Suprapubic skin (tissue), 3 donors: Measurements from ENCODE around the gene GPR161.

ENCODE experiments used
- CTCF ChIP-seq, 2 donors: fragments of 200-600 bp in 1 of 2; fragments of 450-650 bp in 1 of 2; sonication (generic) in 1 of 2; IDR thresholded peaks; one replicate each; pipeline ENCODE4 v1.5.1; 2016 to 2019; ENCODE audit warnings: antibody characterized with exemption in 2 of 2, mild to moderate bottlenecking in 1 of 2, moderate library complexity in 1 of 2
- POLR2A ChIP-seq, 2 donors: fragments of 450-650 bp; IDR thresholded peaks; one replicate each; pipeline ENCODE4 v1.6.1; 2017; ENCODE audit warnings: antibody characterized with exemption in 2 of 2, mild to moderate bottlenecking in 2 of 2, moderate library complexity in 2 of 2

DNA sequence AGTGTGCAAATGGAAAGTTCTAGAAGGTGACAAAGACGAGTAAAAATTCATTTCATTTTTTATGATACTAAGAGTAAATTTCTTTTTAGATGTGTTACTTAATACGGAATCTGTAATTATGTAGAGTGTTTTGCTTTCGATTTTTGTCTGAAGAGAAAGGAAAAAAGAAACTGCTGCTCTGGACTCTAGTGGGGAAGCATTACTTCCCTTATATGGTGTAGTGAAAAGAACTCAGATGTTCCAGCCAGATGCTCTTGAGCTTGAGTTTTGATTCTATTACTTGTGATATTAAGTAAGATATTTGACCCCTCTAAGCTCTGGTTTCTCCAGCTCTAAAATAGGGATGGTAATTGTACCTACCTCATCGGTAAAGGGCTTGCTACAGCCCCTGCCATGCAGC, 12.2 kb upstream of the GPR161 start:
- no peak for TF ChIP-seq POLR2A (IDR thresholded peaks at IDR 0.05)
- TF ChIP-seq CTCF (IDR thresholded peaks at IDR 0.05), result no peak
